Liver (tissue), 3 donors: ENCODE measurements around the gene CEP20.

ENCODE experiments used
- CTCF ChIP-seq: fragments of 150-350 bp; IDR thresholded peaks from 2 replicates; pipeline ENCODE4 v1.5.1; 2017; ENCODE audit warnings: improper control_type of control experiment, low read depth, low read length; ENCODE audit not compliant: missing input control
- FOXA1 ChIP-seq: IDR thresholded peaks from 2 replicates; pipeline ENCODE4 v1.6.1; 2016; ENCODE audit warnings: antibody characterized with exemption
- RAD21 ChIP-seq, 2 donors: IDR thresholded peaks; 2 replicates each; pipeline ENCODE4 v1.6.1; 2016; ENCODE audit warnings: antibody characterized with exemption in 2 of 2, mild to moderate bottlenecking in 2 of 2
- REST ChIP-seq: IDR thresholded peaks from 2 replicates; pipeline ENCODE4 v1.6.1; 2016; ENCODE audit warnings: antibody characterized with exemption, mild to moderate bottlenecking
- SP1 ChIP-seq: IDR thresholded peaks from 2 replicates; pipeline ENCODE4 v1.6.1; 2018; ENCODE audit warnings: antibody characterized with exemption, mild to moderate bottlenecking
- YY1 ChIP-seq: IDR thresholded peaks from 2 replicates; pipeline ENCODE4 v1.6.1; 2016; ENCODE audit warnings: antibody characterized with exemption, mild to moderate bottlenecking
- donor health status: healthy.
- donor health status: healthy.

GRCh38 chr16:15853021-15853420 lies 35.4 kb downstream of the CEP20 start:
- TF ChIP-seq CTCF, result no peak
- no peak for TF ChIP-seq SP1
- TF ChIP-seq REST, result no peak
- no peak for TF ChIP-seq FOXA1
- TF ChIP-seq YY1, result no peak
- no peak for TF ChIP-seq RAD21 (IDR thresholded peaks at IDR 0.05)
